Measurements from ENCODE around the gene CLIP2.
"Not testable (repeated sequence)": the region's sequence is repeated elsewhere in the genome, so short reads cannot be mapped to it uniquely, and the experiment has no call there.

Gene CLIP2

DNA sequence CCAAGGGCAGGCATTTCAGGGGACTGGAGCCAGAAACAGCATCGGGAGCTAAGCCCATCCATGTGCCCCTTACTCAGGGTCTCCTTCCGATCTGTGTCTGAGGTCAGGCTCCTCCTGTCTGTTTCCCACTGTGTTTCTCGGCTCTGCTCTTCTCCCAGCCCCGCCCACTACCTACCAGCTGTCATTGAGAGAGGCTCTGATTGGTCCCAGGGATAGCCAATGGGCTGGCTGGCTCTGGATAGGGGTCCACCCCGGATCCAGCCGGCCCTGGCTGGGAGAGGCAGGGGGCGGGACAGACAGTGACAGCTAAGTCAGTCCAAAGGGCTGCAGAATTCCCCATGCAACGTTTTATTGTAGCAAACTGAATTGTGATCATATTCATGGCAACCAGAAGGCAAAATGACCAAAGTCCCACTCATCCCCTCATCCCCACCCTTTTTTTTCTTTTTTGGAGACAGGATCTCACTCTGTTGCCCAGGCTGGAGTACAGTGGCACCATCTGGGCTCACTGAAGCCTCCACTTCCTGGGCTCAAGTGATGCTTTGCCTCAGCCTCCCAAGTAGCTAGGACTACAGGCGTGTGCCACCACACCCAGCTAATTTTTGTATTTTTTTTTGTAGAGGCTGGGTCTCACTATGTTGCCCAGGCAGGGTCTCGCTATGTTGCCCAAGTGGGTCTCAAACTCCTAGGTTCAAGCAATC, 76.3 kb downstream of the CLIP2 start:
- no peak for DNase-seq (ENCODE audit: low read depth in 2 of 2, low spot score in 1 of 2)

DNA sequence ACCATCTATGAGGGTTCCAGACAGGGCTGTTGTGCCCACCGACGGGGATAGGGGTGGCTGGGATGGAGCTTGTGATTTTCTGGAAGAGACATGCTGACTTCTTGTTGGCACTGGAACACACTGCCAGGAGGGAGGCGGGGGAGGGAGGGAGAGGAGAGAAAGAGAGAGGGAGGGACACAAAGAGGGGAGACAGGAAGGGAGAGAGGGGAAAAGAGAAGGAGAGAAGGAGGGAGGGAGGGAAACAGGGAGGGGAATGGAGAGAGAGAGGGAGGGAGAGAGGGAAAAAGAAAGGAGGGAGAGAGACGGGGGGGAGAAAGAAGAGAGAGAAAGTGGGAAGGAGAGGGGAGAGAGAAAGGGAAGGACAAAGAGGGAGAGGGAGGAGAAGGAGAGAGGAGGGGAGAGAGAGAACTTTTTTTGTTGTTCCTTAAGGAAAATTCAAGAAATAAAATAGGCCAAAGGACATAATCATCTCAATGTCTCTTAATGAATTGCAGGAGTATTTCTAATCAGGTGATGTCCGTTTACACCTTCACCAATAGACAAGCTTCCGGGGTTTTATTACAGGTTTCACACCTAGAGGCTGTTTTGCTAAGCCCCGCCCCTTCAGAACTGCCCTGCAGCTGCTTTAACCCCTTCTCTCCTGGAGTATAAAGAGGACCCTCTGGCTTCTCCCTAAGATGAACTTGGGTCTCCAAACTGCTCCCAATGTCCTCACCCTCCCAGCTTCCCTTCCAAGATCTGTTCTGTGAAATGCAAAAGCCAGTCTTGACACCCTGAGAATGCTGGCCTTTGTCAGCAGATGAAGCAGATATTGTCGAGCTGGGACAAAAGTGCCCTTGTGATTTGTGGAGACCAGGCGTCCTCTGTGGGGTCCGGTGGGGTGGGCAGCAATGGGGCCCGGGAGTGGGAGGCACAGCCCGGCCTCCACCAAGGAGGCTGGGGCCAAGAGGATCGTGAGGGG, 82.5 kb downstream of the CLIP2 start:
- DNase-seq (ENCODE audit: low read depth in 2 of 2, low spot score in 1 of 2), result no peak

DNA sequence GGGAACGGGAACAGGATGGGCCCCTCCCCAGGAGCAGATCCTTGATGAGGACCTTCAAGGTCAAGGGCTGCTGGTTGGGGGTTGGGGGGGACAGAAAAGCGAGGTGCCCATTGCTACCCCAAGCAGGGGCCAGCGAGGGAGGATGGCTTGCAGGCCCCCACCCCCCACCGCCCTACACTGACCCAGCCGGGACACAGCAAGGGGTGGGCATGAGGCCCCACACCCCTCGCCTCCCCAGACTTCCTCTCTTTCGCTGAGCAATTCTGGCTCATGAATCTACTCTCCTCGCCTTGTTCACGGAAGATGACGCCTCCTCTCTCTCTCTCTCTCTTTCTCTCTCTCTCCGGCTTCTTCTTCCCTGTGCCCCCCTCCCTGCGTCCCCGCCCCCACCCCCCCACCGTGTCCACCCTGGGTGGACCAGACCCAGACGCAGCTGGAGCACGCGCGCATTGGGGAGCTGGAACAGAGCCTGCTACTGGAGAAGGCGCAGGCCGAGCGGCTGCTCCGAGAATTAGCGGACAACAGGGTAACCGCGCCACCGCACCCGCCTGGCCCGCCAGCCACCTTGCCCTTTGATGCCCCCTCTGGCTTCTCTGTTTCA, 83.4 kb downstream of the CLIP2 start:
- DNase-seq (ENCODE audit: low read depth in 2 of 2, low spot score in 1 of 2), result no peak

DNA sequence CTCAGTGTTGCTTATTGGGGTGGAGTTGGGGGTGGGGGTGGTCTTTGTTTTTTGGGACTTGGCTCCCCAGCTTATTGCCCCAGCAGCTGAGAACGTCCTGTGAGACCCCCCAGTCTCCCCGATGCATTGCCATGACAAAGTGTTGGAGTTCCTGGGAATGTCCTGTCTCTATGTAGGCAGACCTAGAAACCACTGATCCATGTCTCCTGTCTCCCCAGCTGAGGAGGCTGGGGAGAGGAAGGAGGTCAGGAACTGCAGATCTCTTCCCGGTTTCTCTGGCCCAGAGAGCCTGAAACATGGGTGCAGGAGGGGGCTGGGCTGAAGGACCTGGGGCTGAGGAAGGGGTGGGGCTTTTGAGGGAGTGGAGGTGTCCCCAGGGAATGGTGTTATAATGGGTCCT, 84.3 kb downstream of the CLIP2 start:
- no peak for DNase-seq (ENCODE audit: low read depth in 2 of 2, low spot score in 1 of 2)

DNA sequence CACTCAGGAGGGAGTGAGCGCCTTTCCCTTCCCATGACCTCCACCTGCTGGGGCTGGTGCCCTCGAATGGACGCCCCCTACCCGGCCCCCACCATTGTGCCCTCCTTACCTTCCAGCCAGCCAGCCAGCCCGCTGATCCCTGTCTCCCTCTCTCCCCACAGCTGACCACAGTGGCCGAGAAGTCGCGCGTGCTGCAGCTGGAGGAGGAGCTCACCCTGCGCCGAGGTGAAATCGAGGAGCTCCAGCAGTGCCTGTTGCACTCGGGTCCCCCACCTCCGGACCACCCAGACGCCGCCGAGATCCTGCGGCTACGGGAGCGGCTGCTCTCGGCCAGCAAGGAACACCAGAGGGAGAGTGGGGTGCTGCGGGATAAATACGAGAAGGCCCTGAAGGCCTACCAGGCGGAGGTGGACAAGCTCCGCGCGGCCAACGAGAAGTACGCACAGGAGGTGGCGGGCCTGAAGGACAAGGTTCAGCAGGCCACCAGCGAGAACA, 86.6 kb downstream of the CLIP2 start:
- DNase-seq (ENCODE audit: low read depth in 2 of 2, low spot score in 1 of 2), result no peak

DNA sequence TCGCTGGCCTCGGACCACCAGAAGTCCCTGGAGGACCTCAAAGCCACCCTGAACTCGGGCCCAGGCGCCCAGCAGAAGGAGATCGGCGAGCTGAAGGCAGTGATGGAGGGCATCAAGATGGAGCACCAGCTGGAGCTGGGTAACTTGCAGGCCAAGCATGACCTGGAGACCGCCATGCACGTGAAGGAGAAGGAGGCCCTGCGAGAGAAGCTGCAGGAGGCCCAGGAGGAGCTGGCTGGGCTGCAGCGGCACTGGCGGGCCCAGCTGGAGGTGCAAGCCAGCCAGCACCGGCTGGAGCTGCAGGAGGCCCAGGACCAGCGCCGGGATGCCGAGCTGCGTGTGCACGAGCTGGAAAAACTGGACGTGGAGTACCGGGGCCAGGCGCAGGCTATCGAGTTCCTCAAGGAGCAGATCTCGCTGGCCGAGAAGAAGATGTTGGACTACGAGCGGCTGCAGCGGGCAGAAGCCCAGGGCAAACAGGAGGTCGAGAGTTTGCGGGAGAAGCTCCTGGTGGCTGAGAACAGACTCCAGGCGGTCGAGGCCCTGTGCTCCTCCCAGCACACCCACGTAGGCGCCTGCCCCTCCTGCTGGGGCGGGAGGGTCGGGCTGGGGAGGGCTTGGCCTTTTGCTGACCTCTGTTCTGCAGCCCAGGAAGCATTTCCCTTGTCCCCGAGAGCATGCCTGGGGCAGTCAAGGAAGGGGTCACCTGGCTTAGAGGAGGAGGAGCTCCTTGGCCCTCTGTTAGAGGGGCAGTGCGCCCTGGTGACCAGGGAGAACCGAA, 87.2 kb downstream of the CLIP2 start:
- no peak for DNase-seq (ENCODE audit: low read depth in 2 of 2, low spot score in 1 of 2)

DNA sequence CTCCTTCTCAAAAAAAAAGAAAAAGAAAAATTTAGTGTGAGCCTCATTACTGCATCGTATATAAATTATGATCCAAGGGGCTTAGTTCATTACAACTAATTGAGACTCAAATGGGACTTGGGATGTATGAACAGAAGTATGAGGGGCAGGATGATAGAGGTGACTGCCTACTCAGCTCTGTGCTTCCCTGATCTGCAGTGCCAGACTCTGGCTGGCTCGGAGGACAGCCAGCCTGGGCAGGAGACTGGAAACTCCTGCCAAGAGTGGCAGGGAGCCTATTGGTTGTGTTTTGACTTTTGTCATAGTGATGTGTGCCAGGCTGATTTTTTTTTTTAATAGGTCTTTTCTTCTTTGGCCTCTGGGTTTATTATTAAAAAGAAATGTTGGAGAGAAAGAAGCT, 90.7 kb downstream of the CLIP2 start:
- DNase-seq (ENCODE audit: low read depth in 2 of 2, low spot score in 1 of 2), result no peak

DNA sequence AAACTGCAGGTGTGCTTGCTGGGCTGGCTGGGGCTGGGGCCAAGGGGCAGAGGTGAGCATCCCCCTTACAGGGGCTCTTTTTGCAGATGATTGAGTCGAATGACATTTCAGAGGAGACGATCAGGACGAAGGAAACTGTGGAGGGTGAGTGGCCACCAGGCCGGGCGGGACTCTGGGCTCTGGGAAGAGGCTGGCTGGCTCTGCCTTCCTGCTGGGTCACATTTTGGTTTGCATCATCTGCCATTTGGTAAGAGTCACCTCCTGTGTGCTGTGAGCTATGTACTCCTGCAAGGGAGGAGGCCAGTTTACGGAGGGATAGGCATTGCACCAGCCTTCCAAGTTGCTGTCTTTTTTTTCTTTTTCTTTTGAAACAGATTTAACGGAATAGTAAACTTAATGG, 91.5 kb downstream of the CLIP2 start:
- no peak for DNase-seq (ENCODE audit: low read depth in 2 of 2, low spot score in 1 of 2)

DNA sequence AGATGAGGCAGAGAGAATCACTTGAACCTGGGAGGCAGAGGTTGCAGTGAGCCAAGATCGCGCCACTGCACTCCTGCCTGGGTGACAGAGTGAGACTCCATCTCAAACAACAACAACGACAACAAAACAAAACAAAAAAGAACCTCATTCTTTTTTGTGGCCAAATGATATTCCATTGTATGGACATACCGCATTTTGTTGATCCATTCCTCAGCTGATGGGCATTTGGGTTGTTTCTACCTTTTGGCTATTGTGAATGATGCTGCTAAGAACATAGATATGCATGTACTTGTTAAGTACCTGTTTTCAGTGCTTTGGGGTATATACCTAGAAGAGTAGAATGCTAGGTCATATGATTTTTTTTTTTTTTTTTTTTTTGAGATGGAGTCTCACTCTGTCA, 94.9 kb downstream of the CLIP2 start:
- not testable (repeated sequence) for DNase-seq (ENCODE audit: low read depth in 2 of 2, low spot score in 1 of 2)

DNA sequence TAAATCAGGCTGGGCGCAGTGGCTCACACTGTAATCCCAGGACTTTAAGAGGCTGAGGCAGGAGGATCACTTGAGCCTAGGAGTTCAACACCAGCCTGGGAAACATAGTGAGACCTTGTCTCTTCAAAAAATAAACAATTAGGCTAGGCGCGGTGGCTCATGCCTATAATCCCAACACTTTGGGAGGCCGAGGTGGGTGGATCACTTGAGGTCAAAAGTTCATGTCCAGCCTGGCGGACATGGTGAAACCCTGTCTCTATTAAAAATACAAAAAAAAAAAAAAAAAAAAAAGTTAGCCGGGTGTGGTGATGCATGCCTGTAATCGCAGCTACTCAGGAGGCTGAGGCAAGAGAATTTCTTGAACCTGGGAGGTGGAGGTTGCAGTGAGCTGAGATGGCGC, 95.6 kb downstream of the CLIP2 start:
- DNase-seq (ENCODE audit: low read depth in 2 of 2, low spot score in 1 of 2), result not testable (repeated sequence)

DNA sequence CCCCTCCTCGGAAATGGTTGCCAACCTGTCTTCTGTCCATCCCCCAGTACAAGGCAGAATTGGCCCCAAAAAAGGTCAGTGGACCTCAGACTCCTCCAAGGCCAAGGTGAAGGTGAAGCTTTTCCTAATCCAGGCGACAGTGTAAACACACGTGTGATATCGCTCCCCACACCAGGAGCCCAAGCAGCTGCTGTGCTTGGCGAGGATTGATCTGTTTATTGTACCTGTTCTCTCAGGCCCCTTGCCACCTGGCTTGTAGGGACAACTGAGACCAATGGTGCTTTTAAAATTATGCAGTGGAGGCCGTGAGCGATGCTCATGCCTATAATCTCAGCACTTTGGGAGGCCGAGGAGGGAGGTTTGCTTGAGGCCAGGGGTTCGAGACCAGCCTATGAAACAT, 98.4 kb downstream of the CLIP2 start:
- no peak for DNase-seq (ENCODE audit: low read depth in 2 of 2, low spot score in 1 of 2)

DNA sequence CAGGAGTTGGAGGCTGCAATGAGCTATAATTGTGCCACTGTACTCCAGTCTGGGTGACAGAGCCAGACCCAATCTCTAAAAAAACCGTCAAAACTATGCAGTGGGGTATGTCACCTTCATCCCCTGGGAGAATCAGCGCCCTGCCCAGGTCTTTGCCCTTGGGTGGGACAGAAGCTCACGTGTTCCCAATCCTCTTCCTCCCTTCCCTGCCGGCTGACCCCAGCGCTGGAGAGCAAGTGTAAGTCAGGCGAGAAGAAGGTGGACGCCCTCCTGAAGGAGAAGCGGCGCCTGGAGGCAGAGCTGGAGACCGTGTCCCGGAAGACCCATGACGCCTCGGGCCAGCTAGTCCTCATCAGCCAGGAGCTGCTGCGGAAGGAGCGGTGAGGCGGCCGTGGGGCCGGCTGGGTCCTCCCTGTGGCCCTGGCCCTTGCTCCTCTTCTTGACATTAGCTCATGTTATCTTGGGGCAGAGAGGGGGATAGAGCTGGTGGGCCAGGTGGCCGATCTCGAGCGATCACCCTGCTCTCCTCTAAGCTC, 99.7 kb downstream of the CLIP2 start:
- no peak for DNase-seq (ENCODE audit: low read depth in 2 of 2, low spot score in 1 of 2)

DNA sequence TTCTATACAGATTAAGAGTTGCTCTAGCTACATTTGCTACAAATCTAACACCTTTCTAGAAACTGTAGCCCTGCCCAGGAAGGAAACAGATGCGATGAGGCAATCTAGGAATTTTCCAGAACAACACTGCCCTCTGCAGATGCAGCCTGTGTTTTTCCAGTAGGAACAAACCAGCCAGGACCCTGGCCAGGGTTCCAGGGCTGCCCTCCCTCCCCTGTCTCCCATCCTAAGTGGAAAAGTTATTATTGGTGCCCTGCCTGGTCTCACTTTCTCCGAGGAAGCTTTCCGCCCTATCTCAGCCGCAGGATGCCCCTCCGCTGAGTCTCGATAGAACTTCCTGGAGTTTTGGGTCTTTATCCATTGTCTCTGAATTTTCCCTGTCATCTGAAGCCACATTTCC, 104.5 kb downstream of the CLIP2 start:
- DNase-seq (ENCODE audit: low read depth in 2 of 2, low spot score in 1 of 2), result not testable (repeated sequence)

DNA sequence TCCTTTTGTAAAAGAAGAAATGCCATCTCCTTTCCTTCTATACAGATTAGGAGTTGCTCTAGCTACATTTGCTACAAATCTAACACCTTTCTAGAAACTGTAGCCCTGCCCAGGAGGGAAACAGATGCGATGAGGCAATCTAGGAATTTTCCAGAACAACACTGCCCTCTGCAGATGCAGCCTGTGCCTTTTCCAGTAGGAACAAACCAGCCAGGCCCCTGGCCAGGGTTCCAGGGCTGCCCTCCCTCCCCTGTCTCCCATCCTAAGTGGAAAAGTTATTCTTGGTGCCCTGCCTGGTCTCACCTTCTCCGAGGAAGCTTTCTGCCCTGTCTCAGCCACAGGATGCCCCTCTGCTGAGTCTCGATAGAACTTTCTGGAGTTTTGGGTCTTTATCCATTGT, 105.4 kb downstream of the CLIP2 start:
- not testable (repeated sequence) for DNase-seq (ENCODE audit: low read depth in 2 of 2, low spot score in 1 of 2)

DNA sequence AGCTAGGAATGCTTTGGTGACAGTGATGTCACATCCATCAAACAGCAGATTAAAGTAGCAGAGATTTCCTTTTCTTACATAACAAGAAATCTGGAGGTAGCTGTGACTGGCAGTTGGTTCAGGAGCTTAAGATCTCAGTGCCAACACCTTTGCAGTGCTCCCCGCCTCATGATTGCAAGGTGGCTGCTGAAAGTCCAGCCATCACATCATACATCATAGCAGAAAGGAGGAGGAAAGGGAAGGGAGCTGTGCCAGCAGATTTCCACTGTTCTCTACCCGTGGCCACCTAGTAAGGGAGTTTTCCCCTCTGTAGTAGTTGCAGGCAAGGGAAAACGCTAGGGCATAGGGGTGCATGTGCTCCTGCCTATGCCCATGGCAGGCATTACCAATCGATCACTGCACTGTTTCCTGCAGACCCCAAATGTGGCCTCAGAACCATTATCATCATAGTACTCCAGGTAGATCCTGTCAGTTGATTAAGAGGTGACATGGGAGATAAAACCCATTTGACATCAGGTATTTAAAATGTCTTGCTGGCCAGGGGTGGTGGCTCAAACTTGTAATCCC, 106.6 kb downstream of the CLIP2 start:
- no peak for DNase-seq (ENCODE audit: low read depth in 2 of 2, low spot score in 1 of 2)

DNA sequence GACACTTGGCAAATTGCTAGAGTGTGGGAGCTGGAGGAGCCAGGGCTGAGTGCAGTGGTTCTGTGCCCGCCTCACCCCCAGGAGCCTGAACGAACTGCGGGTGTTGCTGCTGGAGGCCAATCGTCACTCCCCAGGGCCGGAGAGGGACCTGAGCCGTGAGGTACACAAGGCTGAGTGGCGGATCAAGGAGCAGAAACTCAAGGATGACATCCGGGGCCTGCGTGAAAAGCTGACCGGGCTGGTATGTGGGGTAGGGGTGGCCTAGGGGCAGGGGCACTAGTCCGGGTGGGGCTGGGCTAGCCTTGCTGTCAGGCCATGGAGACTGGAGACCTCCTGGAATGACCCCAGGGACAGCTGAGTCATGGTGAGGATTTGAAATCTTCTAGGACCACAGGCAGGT, 107.8 kb downstream of the CLIP2 start:
- DNase-seq (ENCODE audit: low read depth in 2 of 2, low spot score in 1 of 2), result no peak

DNA sequence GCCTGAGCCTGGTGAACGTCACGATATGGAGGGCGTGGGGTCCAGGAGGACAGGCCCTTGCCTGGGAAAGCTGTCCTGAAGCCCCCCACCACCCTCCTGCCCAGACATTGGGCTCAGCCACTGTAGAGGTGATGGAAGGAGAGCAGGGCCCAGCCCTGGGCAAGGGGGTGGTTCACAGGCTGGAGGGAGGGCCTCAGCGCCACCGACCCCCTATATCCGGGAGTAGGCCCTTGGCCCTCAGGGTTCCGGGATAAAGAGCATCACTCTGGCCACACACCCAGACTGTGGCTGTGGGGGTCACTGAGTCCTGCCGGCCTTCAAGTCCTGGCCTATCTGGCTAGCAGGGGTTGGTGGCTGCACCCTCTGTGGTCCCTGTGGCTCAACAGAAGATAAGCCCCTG, 109.2 kb downstream of the CLIP2 start:
- DNase-seq (ENCODE audit: low read depth in 2 of 2, low spot score in 1 of 2), result no peak

DNA sequence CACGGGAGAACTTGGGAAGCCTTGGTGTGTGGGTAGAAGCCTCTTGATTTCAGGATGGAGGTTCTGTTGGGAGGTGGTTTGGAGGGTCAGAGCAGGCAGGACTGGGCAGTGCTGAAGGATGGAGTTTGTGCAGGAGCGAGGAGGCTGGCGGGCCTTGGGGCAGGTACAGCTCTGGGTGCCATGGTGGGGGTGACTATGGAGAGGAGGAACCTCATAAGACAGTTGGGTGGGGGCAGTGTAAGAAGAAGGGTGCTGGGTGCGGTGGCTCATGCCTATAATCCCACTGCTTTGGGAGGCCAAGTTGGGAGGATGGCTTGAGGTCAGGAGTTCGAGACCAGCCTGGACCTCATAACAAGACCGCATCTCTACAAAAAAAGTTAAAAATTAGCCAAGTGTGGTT, 109.8 kb downstream of the CLIP2 start:
- DNase-seq (ENCODE audit: low read depth in 2 of 2, low spot score in 1 of 2), result no peak

DNA sequence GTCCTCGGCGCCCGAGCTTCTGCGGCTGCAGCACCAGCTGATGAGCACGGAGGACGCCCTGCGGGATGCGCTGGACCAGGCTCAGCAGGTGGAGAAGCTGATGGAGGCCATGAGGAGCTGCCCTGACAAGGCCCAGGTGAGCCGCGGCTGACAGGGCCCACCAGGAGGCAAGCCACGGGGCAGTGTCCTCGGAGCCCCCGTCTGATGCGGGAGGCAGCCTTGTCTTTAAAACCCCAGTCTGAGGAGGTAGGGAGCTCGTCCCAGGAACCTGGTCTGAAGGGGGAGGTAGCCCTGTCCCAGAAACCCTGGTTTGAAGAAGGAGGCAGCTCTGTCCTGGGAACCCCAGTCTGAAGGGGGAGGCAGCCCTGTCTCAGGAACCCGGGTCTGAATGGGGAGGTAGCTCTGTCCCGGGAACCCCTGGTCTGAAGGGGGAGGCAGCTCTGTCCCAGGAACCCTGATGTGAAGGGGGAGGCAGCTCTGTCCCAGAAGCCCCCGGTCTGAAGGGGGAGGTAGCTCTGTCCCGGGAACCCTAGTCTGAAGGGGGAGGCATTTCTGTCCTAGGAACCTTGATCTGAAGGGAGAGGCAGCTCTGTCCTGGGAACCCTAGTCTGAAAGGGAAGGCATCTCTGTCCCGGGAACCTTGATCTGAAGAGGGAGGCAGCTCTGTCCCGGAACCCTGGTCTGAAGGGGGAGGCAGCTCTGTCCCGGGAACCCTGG, 111.4 kb downstream of the CLIP2 start:
- no peak for DNase-seq (ENCODE audit: low read depth in 2 of 2, low spot score in 1 of 2)
